ENCODE measurements around the gene NOB1. TPM values are rescaled to one million over a fixed set of nuclear protein-coding genes. Genes with fewer than 3 reads are reported as not detected.
"Not testable (repeated sequence)": the region's sequence is repeated elsewhere in the genome, so short reads cannot be mapped to it uniquely, and the experiment has no call there.

The NOB1 gene
- total RNA-seq, 1 experiment from 2014 or later, result 172 TPM

DNA sequence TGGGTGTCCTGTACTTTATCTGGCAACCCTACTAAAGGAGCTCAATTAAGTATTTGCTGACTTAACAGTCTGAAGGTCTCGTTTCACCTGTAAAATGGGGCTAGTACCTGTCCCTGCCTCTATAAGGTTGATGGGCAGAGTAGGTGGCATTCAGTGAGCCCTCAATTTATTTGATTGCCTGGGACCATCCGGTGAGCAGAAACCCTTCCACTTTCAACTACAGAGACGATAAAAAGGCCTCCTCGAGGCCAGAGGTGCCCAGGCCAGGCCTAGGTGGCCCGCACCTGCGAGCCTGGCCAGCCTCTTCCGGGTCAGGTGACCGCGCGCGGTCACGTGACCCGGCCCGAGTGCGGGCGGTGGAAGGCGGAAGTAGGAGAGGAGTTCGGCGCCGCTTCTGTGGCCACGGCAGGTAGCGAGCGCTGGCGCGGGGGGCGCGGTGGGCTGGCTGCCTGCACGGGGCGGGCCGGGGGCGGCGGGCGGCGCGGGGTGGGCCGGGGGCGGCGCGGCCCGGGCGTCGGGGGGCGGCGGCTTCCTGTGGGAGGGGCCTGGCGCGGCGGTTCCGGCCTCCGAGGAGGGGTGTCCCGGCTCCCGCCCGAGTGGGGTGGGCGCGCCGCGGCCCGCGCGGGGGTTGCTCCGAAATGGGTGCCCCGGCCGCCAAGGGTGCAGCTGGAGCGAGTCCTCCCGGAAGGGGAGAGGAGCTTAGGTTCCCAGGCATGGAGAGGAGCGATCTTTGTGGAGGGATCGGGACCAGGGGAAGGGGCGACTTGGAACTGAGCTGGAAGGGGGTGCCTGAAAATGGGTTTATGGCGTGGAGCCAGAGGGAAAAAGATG is 7.5 kb upstream of the NOB1 start, which contains the start of gene WWP2 (continued):
- TF ChIP-seq POLR2AphosphoS5 (IDR thresholded peaks at IDR 0.05; ENCODE audit: low read depth, low read length) (peak; percentile 84), ELF1 (IDR thresholded peaks at IDR 0.05; ENCODE audit: borderline replicate concordance, low read depth) (peak; percentile 94), CEBPB (IDR thresholded peaks at IDR 0.05; ENCODE audit: low read depth) (no peak)
- TF ChIP-seq, protein P1, sequence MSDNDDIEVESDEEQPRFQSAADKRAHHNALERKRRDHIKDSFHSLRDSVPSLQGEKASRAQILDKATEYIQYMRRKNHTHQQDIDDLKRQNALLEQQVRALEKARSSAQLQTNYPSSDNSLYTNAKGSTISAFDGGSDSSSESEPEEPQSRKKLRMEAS (IDR thresholded peaks at IDR 0.05), result peak; percentile 77

DNA sequence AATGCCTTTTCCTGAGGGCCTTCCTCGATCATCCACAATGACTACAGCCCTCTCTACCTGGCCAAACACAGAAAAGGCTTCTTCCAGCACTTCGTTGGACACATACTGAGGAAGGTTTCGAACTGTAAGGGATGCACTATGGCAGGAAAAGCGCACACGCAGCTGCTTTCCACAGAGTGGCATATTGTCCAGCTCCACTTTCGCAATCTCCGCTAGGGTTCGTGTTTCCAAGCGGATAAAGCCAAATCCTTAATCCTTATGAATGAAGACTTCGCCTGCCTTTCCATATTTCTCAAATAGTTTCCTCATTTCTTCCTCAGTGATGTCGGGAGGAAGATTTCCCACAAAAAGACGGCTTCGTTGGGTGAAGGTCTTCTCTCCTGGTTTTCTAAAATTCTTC is 2.6 kb upstream of the NOB1 start:
- H3K4me3 ChIP-seq (replicated peaks in 1 of 2; ENCODE audit: low read depth in 1 of 2, low read length in 2 of 2); H3K9me3 ChIP-seq (ENCODE audit: control insufficient read depth in 1 of 2, insufficient read depth in 1 of 2, low read depth in 1 of 2, low read length in 2 of 2); intact Hi-C loops (cut with micrococcal nuclease); DNase-seq (ENCODE audit: low read depth, low spot score); ATAC-seq; H4K20me1 ChIP-seq (ENCODE audit: insufficient read depth); POLR2A ChIA-PET; BruUV-seq (replicated peaks); CTCF ChIA-PET; H3K9ac ChIP-seq (ENCODE audit: low read length); H3K9me2 ChIP-seq (ENCODE audit: insufficient read depth); H2AFZ ChIP-seq (ENCODE audit: low read depth, low read length, poor library complexity, severe bottlenecking); RAD21 ChIA-PET (ENCODE audit: low non-redundant PET in 1 of 2, low total read pairs in 2 of 2, uncharacterized antibody in 2 of 2, unreplicated experiment in 2 of 2); H3K27ac ChIP-seq (ENCODE audit: low read depth, low read length); H3K27me3 ChIP-seq (ENCODE audit: insufficient read depth, low read length); H3K4me2 ChIP-seq (ENCODE audit: low read length): not testable (repeated sequence)
- peaks cover 11 to 23% of the 10 kb centered on the region in 2 experiments for H3K4me1 ChIP-seq (ENCODE audit: control insufficient read depth in 1 of 2, insufficient read depth in 2 of 2, low read length in 2 of 2)
- H3K79me2 ChIP-seq (ENCODE audit: insufficient read depth, low read length), result peaks cover 24% of the 10 kb centered on the region
- H3K36me3 ChIP-seq (ENCODE audit: control insufficient read depth in 1 of 2, insufficient read depth in 2 of 2, low read length in 2 of 2), result peaks cover 0 to 11% of the 10 kb centered on the region in 2 experiments; a peak in 2 of 4 replicates

DNA sequence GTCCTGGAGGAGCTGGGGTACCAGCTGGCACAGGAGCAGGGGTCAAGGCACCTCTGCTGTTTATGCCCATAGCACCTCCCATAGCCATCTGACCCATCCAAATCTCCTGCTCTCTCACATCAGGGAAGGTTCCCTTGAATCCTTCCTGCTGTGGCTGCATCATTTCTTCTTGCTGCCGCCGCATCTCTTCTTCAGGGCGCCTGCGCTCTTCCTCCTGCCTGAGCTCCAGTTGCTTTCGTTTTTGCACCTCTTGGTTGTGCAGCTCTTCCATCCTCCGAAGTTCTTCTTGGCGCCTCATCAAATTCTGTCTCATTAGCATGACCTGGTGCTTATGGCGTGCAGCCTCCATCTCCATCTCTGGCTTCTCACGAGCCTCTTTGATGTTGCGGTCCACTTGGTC is 2.0 kb upstream of the NOB1 start:
- no peaks in the 10 kb centered on the region for H4K20me1 ChIP-seq (ENCODE audit: insufficient read depth)
- H3K9ac ChIP-seq (ENCODE audit: low read length), result no peak overlapping the region
- H2AFZ ChIP-seq (ENCODE audit: low read depth, low read length, poor library complexity, severe bottlenecking), result no peak overlapping the region
- TF ChIP-seq POLR2AphosphoS5 (IDR thresholded peaks at IDR 0.05; ENCODE audit: low read depth, low read length) (no peak), SRF (IDR thresholded peaks at IDR 0.05; ENCODE audit: low read depth) (no peak)
- no peak overlapping the region for H3K27ac ChIP-seq (ENCODE audit: low read depth, low read length)
- intact Hi-C loops (cut with micrococcal nuclease), result no loop called here
- ATAC-seq (no peak), DNase-seq (ENCODE audit: low read depth, low spot score) (no peak)
- no peaks in the 10 kb centered on the region for H3K9me3 ChIP-seq (ENCODE audit: control insufficient read depth in 1 of 2, insufficient read depth in 1 of 2, low read depth in 1 of 2, low read length in 2 of 2)
- peaks cover 6 to 13% of the 10 kb centered on the region in 2 experiments; a peak in 3 of 4 replicates for H3K36me3 ChIP-seq (ENCODE audit: control insufficient read depth in 1 of 2, insufficient read depth in 2 of 2, low read length in 2 of 2)
- H3K9me2 ChIP-seq (ENCODE audit: insufficient read depth), result no peaks in the 10 kb centered on the region
- H3K4me1 ChIP-seq (ENCODE audit: control insufficient read depth in 1 of 2, insufficient read depth in 2 of 2, low read length in 2 of 2), result peaks cover 10 to 19% of the 10 kb centered on the region in 2 experiments
- no peak overlapping the region for H3K4me2 ChIP-seq (ENCODE audit: low read length)
- peaks cover 30% of the 10 kb centered on the region for H3K79me2 ChIP-seq (ENCODE audit: insufficient read depth, low read length)
- ChIA-PET CTCF (no interaction called here), RAD21 (ENCODE audit: low non-redundant PET in 1 of 2, low total read pairs in 2 of 2, uncharacterized antibody in 2 of 2, unreplicated experiment in 2 of 2) (no interaction called here), POLR2A (no interaction called here)
- no peak overlapping the region for H3K4me3 ChIP-seq (replicated peaks in 1 of 2; ENCODE audit: low read depth in 1 of 2, low read length in 2 of 2)
- H3K27me3 ChIP-seq (ENCODE audit: insufficient read depth, low read length), result no peaks in the 10 kb centered on the region
- no TSS peak for BruUV-seq (replicated peaks)
